Liver (tissue), 9 donors: ENCODE measurements around the gene TEX53. TPM values are rescaled to one million over a fixed set of nuclear protein-coding genes. Genes with fewer than 3 reads are reported as not detected.

Experiments used
- DNase-seq: peaks from one replicate; pipeline ENCODE4 v3.0.0-alpha.2; 2017; ENCODE audit warnings: low spot score
- H3K27ac ChIP-seq, 2 donors: one replicate each; pipeline ENCODE4 v1.7.0; 2013; ENCODE audit warnings: inconsistent platforms in 2 of 2, low read length in 2 of 2, control low read depth in 1 of 2, low read depth in 1 of 2, mild to moderate bottlenecking in 1 of 2
- H3K27me3 ChIP-seq, 4 donors: one replicate each; pipeline versions ENCODE4 v1.6.1 to v1.7.0; 2013; ENCODE audit warnings: low read length in 3 of 4, inconsistent platforms in 1 of 4, mild to moderate bottlenecking in 1 of 4, moderate library complexity in 1 of 4; ENCODE audit not compliant: control insufficient read depth in 4 of 4, insufficient read depth in 4 of 4
- H3K36me3 ChIP-seq, 4 donors: one replicate each; pipeline versions ENCODE4 v1.6.1 to v1.7.0; 2013; ENCODE audit warnings: low read length in 3 of 4, mild to moderate bottlenecking in 3 of 4, low read depth in 1 of 4, moderate library complexity in 1 of 4; ENCODE audit not compliant: control insufficient read depth in 4 of 4, insufficient read depth in 3 of 4
- H3K4me1 ChIP-seq, 4 donors: one replicate each; pipeline versions ENCODE4 v1.6.1 to v1.7.0; 2013; ENCODE audit warnings: low read length in 3 of 4, mild to moderate bottlenecking in 3 of 4, moderate library complexity in 1 of 4; ENCODE audit not compliant: control insufficient read depth in 4 of 4, insufficient read depth in 4 of 4
- H3K4me3 ChIP-seq, 3 donors: one replicate each; pipeline versions ENCODE4 v1.6.1 to v1.7.0; 2013; ENCODE audit warnings: low read length in 3 of 3, control low read depth in 1 of 3, low read depth in 1 of 3, mild to moderate bottlenecking in 1 of 3
- H3K9ac ChIP-seq, 2 donors: one replicate each; pipeline ENCODE4 v1.7.0; 2013; ENCODE audit warnings: low read length in 2 of 2, mild to moderate bottlenecking in 2 of 2, moderate library complexity in 2 of 2, control low read depth in 1 of 2, low read depth in 1 of 2
- H3K9me3 ChIP-seq, 4 donors: one replicate each; pipeline versions ENCODE4 v1.6.1 to v1.7.0; 2013; ENCODE audit warnings: low read length in 3 of 4; ENCODE audit not compliant: control insufficient read depth in 4 of 4
- FOXA1 ChIP-seq: IDR thresholded peaks from 2 replicates; pipeline ENCODE4 v1.6.1; 2016; ENCODE audit warnings: antibody characterized with exemption
- FOXA2 ChIP-seq: IDR thresholded peaks from 2 replicates; pipeline ENCODE4 v1.6.1; 2016; ENCODE audit warnings: antibody characterized with exemption
- GABPA ChIP-seq, 2 donors: IDR thresholded peaks in 1 of 2; conservative IDR thresholded peaks in 1 of 2; 2 replicates each; pipeline ENCODE4 v1.6.1; 2016; ENCODE audit warnings: antibody characterized with exemption in 2 of 2, mild to moderate bottlenecking in 1 of 2, moderate library complexity in 1 of 2
- HNF4A ChIP-seq, 2 donors: conservative IDR thresholded peaks; 2 replicates each; pipeline ENCODE4 v1.6.1; 2016; ENCODE audit warnings: antibody characterized with exemption in 2 of 2, mild to moderate bottlenecking in 2 of 2
- HNF4G ChIP-seq: IDR thresholded peaks from 2 replicates; pipeline ENCODE4 v1.6.1; 2016; ENCODE audit warnings: antibody characterized with exemption
- JUND ChIP-seq, 2 donors: IDR thresholded peaks; 2 replicates each; pipeline ENCODE4 v1.6.1; 2016; ENCODE audit warnings: antibody characterized with exemption in 2 of 2
- NR2F2 ChIP-seq: IDR thresholded peaks from 2 replicates; pipeline ENCODE4 v1.6.1; 2016; ENCODE audit warnings: antibody characterized with exemption
- REST ChIP-seq: IDR thresholded peaks from 2 replicates; pipeline ENCODE4 v1.6.1; 2016; ENCODE audit warnings: antibody characterized with exemption, mild to moderate bottlenecking
- RXRA ChIP-seq, 2 donors: IDR thresholded peaks; 2 replicates each; pipeline ENCODE4 v1.6.1; 2017 to 2018; ENCODE audit warnings: antibody characterized with exemption in 2 of 2, mild to moderate bottlenecking in 1 of 2
- SP1 ChIP-seq: IDR thresholded peaks from 2 replicates; pipeline ENCODE4 v1.6.1; 2018; ENCODE audit warnings: antibody characterized with exemption, mild to moderate bottlenecking
- TAF1 ChIP-seq: conservative IDR thresholded peaks from 2 replicates; pipeline ENCODE4 v1.6.1; 2016; ENCODE audit warnings: antibody characterized with exemption, mild to moderate bottlenecking
- YY1 ChIP-seq: IDR thresholded peaks from 2 replicates; pipeline ENCODE4 v1.6.1; 2016; ENCODE audit warnings: antibody characterized with exemption, mild to moderate bottlenecking
- ZBTB33 ChIP-seq: IDR thresholded peaks from 2 replicates; pipeline ENCODE4 v1.6.1; 2016; ENCODE audit warnings: antibody characterized with exemption
- WGBS: extraction: QIAGEN DNeasy Blood & Tissue Kit; methylation state at CpG from one replicate; pipeline ENCODE4 v1.1.7; 2013; 5-methylcytosine and 5-hydroxymethylcytosine counted together
- polyA plus RNA-seq, 2 donors: library from polyadenylated mRNA; stranded (reverse) in 1 of 2; unstranded in 1 of 2; fragments of 200-250 nt in 1 of 2; fragments of >200 nt in 1 of 2; fragmentation: Nextera tagmentation in 1 of 2; extraction: Ambion mirVana in 1 of 2; gene quantifications; one replicate each; pipeline versions ENCODE4 v1.2.1 to v1.2.3, GENCODE V29; 2013 to 2015
- total RNA-seq, 2 donors: library from RNA; depleted of rRNA; stranded (reverse); fragments of >200 nt; gene quantifications; one replicate each; pipeline ENCODE4 v1.2.3, GENCODE V29; 2014
- TF ChIP-seq, protein P1 (sequence below): IDR thresholded peaks from 2 replicates; pipeline ENCODE4 v1.6.1; 2016; ENCODE audit warnings: antibody characterized with exemption
- TF ChIP-seq, protein P2 (sequence below): fragments of 150-350 bp; IDR thresholded peaks from 2 replicates; pipeline ENCODE4 v1.5.1; 2017; ENCODE audit warnings: improper control_type of control experiment, low read depth, low read length; ENCODE audit not compliant: missing input control
- donor health status: healthy.
- donor health status: healthy.
- donor health status: healthy.
- donor health status: healthy.
- donor health status: healthy.

Gene TEX53
- total and polyA plus RNA-seq, 4 donors: not detected

GRCh38 chr9:114666851-114667250 is 9.2 kb upstream of the TEX53 start:
- Histone ChIP-seq H3K4me3 (no peak overlapping the region), H3K9me3 (peaks cover 0 to 4% (median 0%) of the 10 kb centered on the region in 4 donors), H3K27me3 (peaks cover 0 to 2% (median 0%) of the 10 kb centered on the region in 4 donors), H3K4me1 (no peaks in the 10 kb centered on the region), H3K36me3 (no peaks in the 10 kb centered on the region), H3K9ac (no peak overlapping the region), H3K27ac (no peak overlapping the region)
- TF ChIP-seq, protein P1, sequence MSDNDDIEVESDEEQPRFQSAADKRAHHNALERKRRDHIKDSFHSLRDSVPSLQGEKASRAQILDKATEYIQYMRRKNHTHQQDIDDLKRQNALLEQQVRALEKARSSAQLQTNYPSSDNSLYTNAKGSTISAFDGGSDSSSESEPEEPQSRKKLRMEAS: no peak
- TF ChIP-seq FOXA1 (no peak), TAF1 (no peak), GABPA (IDR thresholded peaks at IDR 0.05 in 1 of 2, conservative IDR thresholded peaks at IDR 0.05 in 1 of 2) (no peak), NR2F2 (no peak), HNF4G (no peak), YY1 (no peak)
- WGBS: 78% methylated on average over 4 of the region's 4 CpGs
- DNase-seq: no peak

DNA sequence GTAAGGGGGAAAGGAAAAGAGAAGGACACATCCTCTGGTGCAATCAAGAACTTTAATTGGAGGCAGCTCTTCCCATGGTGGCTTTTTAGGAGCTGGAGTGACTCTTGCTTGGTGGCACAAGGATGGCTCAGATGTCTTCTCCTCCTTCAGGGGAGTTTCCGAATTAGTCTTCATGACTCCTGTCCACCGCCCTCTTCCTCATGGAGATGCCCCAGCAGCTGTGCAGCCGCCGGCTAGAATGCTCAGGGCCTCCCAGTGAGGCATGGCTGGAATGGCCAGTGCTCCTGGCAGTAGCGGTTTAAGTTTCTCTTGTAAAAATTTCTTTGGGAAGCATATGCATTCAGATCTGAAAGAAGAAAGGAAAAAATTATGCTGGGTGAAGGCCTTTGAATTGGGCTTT is 8.8 kb upstream of the TEX53 start:
- Histone ChIP-seq H3K4me3 (no peak overlapping the region), H3K9ac (no peak overlapping the region), H3K27me3 (peaks cover 0 to 2% (median 0%) of the 10 kb centered on the region in 4 donors), H3K36me3 (no peaks in the 10 kb centered on the region), H3K27ac (no peak overlapping the region), H3K9me3 (peaks cover 0 to 4% (median 0%) of the 10 kb centered on the region in 4 donors), H3K4me1 (no peaks in the 10 kb centered on the region)
- 95% methylated on average over 5 of the region's 5 CpGs for WGBS
- DNase-seq: no peak
- TF ChIP-seq, protein P1: no peak
- TF ChIP-seq HNF4A (conservative IDR thresholded peaks at IDR 0.05): no peak
- no peak for TF ChIP-seq YY1
- TF ChIP-seq REST: no peak
- TF ChIP-seq, protein P2, sequence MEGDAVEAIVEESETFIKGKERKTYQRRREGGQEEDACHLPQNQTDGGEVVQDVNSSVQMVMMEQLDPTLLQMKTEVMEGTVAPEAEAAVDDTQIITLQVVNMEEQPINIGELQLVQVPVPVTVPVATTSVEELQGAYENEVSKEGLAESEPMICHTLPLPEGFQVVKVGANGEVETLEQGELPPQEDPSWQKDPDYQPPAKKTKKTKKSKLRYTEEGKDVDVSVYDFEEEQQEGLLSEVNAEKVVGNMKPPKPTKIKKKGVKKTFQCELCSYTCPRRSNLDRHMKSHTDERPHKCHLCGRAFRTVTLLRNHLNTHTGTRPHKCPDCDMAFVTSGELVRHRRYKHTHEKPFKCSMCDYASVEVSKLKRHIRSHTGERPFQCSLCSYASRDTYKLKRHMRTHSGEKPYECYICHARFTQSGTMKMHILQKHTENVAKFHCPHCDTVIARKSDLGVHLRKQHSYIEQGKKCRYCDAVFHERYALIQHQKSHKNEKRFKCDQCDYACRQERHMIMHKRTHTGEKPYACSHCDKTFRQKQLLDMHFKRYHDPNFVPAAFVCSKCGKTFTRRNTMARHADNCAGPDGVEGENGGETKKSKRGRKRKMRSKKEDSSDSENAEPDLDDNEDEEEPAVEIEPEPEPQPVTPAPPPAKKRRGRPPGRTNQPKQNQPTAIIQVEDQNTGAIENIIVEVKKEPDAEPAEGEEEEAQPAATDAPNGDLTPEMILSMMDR: no peak
- TF ChIP-seq NR2F2: no peak
- no peak for TF ChIP-seq RXRA (IDR thresholded peaks at IDR 0.05)
- TF ChIP-seq JUND (IDR thresholded peaks at IDR 0.05): no peak
- no peak for TF ChIP-seq FOXA2
- TF ChIP-seq GABPA (IDR thresholded peaks at IDR 0.05 in 1 of 2, conservative IDR thresholded peaks at IDR 0.05 in 1 of 2): no peak
- no peak for TF ChIP-seq SP1
- no peak for TF ChIP-seq ZBTB33
